GM12878 (cell line): ENCODE measurements around the gene LAMP5.

Experiments used
- CEBPB ChIP-seq, 2 experiments: fragments of 150-350 bp in 1 of 2; IDR thresholded peaks; 2 replicates each; pipeline ENCODE4 v1.6.1; 2012 to 2014; ENCODE audit warnings: low read depth in 2 of 2, low read length in 2 of 2, borderline replicate concordance in 1 of 2, inconsistent platforms in 1 of 2
- TF ChIP-seq, protein P1 (sequence below): IDR thresholded peaks from 2 replicates; pipeline ENCODE4 v1.6.1; 2011; ENCODE audit warnings: low read depth, mild to moderate bottlenecking, low read length, moderate library complexity, borderline replicate concordance; ENCODE audit errors: extremely low read depth

DNA sequence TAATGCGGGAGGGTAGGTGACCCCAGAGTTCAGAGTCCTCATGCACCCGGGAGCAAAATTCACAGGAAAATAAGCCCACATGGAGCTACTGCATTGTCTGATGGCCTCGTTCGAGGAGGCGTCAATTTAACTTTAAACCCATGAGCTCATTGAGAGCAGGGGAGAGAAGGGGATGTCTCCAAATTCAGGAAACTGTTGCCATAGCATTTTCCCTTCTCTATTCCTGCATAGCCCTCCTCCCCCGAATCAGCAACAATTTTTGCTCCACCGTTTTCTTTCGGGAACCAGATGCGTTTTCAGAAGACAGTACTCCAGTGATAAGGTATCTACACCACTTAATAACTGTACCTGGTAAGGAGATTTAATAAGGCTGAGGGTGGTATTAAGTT, 324 bp upstream of the LAMP5 start:
- no peak for TF ChIP-seq CEBPB (IDR thresholded peaks at IDR 0.05; ENCODE audit: borderline replicate concordance in 1 of 2, low read depth in 2 of 2, low read length in 2 of 2)
- TF ChIP-seq, protein P1, sequence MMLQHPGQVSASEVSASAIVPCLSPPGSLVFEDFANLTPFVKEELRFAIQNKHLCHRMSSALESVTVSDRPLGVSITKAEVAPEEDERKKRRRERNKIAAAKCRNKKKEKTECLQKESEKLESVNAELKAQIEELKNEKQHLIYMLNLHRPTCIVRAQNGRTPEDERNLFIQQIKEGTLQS: no peak
